PC-3 (cell line): ENCODE data around the gene GALNT18. TPM values are rescaled to one million over a fixed set of nuclear protein-coding genes. Genes with fewer than 3 reads are reported as not detected.
A peak's percentile ranks its signal among the peaks of the same experiment; 100 is the strongest.

ENCODE experiments used
- ATAC-seq: fragments of 200-7000 bp; cut with Tn5 transposase; 2 replicates; pipeline ENCODE4 v1.9.1; 2020; ENCODE audit warnings: mild to moderate bottlenecking, moderate library complexity
- BruUV-seq: library from RNA; stranded (reverse); fragments of 400-500 nt; replicated peaks from 2 replicates; lab custom pipeline; 2021; lab: Mats Ljungman, UMichigan
- CTCF ChIA-PET: fragments of 300-600 bp; sonication (Branson Sonifier 250); formaldehyde crosslinking; loops from one replicate; lab custom pipeline; 2022; ENCODE audit warnings: antibody characterized with exemption; lab: Charles Lee
- POLR2A ChIA-PET: fragments of 300-600 bp; sonication (Branson Sonifier 250); formaldehyde crosslinking; loops from one replicate; lab custom pipeline; 2022; ENCODE audit warnings: antibody characterized with exemption; ENCODE audit not compliant: unreplicated experiment; lab: Charles Lee
- DNase-seq: peaks from one replicate; pipeline ENCODE4 v3.0.0-alpha.2; 2015
- H2AFZ ChIP-seq: fragments of 300-600 bp; sonication (generic); 2 replicates; pipeline ENCODE4 v1.6.0; 2016; ENCODE audit warnings: antibody characterized with exemption, low read length
- H3F3A ChIP-seq: fragments of 300-600 bp; sonication (generic); one replicate; pipeline ENCODE4 v1.6.0; 2017; ENCODE audit warnings: antibody characterized with exemption, low read length, control low read depth, mild to moderate bottlenecking; ENCODE audit not compliant: unreplicated experiment
- H3K27ac ChIP-seq: fragments of 300-600 bp; sonication (generic); 2 replicates; pipeline ENCODE4 v1.5.1; 2016; ENCODE audit warnings: mild to moderate bottlenecking, low read length
- H3K27me3 ChIP-seq: fragments of 300-600 bp; sonication (generic); 2 replicates; pipeline ENCODE4 v1.6.1; 2016; ENCODE audit warnings: low read length, mixed read lengths
- H3K36me3 ChIP-seq: fragments of 300-600 bp; sonication (generic); 2 replicates; pipeline ENCODE4 v1.6.1; 2016; ENCODE audit warnings: low read depth, mixed run types, low read length, mixed read lengths
- H3K4me1 ChIP-seq: fragments of 300-600 bp; sonication (generic); 2 replicates; pipeline ENCODE4 v1.5.1; 2016; ENCODE audit warnings: low read length; ENCODE audit not compliant: insufficient read depth
- H3K4me2 ChIP-seq: fragments of 300-600 bp; sonication (generic); 2 replicates; pipeline ENCODE4 v1.6.0; 2016; ENCODE audit warnings: low read length
- H3K4me3 ChIP-seq: fragments of 300-600 bp; sonication (generic); 2 replicates; pipeline ENCODE4 v1.5.1; 2016; ENCODE audit warnings: mild to moderate bottlenecking, low read length, mixed read lengths
- H3K79me2 ChIP-seq: fragments of 300-600 bp; sonication (generic); 2 replicates; pipeline ENCODE4 v1.6.1; 2017; ENCODE audit warnings: low read length, mixed read lengths
- H3K9ac ChIP-seq: fragments of 300-600 bp; sonication (generic); 2 replicates; pipeline ENCODE4 v1.6.0; 2016; ENCODE audit warnings: mild to moderate bottlenecking, low read length
- H3K9me2 ChIP-seq: fragments of 300-600 bp; sonication (generic); replicated peaks from 2 replicates; pipeline ENCODE4 v1.6.1; 2016; ENCODE audit warnings: mixed run types, low read length, mixed read lengths
- H3K9me3 ChIP-seq: fragments of 300-600 bp; sonication (generic); 2 replicates; pipeline ENCODE4 v1.6.1; 2016; ENCODE audit warnings: low read length, mixed read lengths
- H4K20me1 ChIP-seq: fragments of 300-600 bp; sonication (generic); 2 replicates; pipeline ENCODE4 v1.6.1; 2016; ENCODE audit warnings: low read length, mixed read lengths
- EZH2 ChIP-seq: fragments of 300-600 bp; sonication (generic); IDR thresholded peaks from one replicate; pipeline ENCODE4 v1.6.1; 2017; ENCODE audit warnings: antibody characterized with exemption, mild to moderate bottlenecking, low read length; ENCODE audit not compliant: unreplicated experiment
- EZH2phosphoT487 ChIP-seq: fragments of 300-600 bp; sonication (generic); IDR thresholded peaks from 2 replicates; pipeline ENCODE4 v1.6.1; 2018; ENCODE audit warnings: mild to moderate bottlenecking, antibody characterized with exemption, low read length, borderline replicate concordance
- intact Hi-C: fragments of 100-400 bp; cut with micrococcal nuclease; formaldehyde crosslinking; loops from 2 replicates; pipeline ENCODE4 v1.9.0; 2023
- total RNA-seq: library from RNA; depleted of rRNA; stranded (reverse); fragments of >200 nt; gene quantifications from 2 replicates; pipeline ENCODE4 v1.2.3, GENCODE V29; 2014
- TF ChIP-seq, protein P1 (sequence below): fragments of 300-600 bp; sonication (generic); conservative IDR thresholded peaks from 2 replicates; pipeline ENCODE4 v1.5.1; 2017; ENCODE audit warnings: antibody characterized with exemption, low read depth, mild to moderate bottlenecking, low read length

Gene GALNT18
- total RNA-seq, 1 experiment from 2014 or later: 34.5 TPM

DNA sequence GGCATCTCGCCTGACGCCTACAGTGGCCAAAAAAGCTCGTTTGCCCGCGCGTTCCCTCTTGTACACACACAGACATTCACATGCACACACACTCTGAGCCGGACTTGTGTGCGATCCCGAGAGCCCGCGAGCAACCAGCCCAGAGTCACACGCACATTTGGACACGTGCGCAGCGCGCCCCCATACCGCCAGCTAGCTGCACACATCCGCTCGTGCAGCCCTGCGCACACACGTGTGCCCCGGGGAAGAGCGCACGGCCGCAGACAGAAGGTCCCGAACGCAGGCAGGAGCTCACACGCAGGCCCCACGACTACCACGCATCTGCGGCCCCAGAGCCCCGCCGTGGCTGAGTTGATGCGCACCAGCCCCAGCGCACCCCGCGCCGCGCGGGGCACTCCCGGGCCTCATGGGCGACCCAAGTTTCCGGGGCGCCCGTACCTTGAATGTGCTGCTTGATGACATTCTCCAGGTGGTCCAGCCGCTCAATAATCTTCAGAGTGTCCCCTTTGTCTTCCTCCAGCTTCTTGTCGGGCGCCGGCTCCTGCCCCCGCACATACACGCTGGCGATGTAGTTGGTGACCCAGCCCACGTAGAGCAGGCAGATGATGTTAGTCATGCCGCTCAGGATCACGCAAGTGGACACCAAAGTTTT, 758 bp downstream of the GALNT18 start:
- peaks cover 56% of the 10 kb centered on the region for H3K79me2 ChIP-seq
- no TSS peak for BruUV-seq
- CTCF ChIA-PET: interaction anchor here (1.2 to 1.7 kb wide), 2 partner anchors 166 kb away, joined by 7 to 8 read pairs; no protein-coding TSS in a partner anchor
- no peaks in the 10 kb centered on the region for H3K36me3 ChIP-seq
- peak overlapping the region; percentile 84 for H2AFZ ChIP-seq
- H3K27ac ChIP-seq: no peak overlapping the region
- no peaks in the 10 kb centered on the region for H3K9me2 ChIP-seq
- H3K4me3 ChIP-seq: peak overlapping the region; percentile 96
- ATAC-seq: peak; percentile 5
- H3K4me2 ChIP-seq: peak overlapping the region; percentile 93
- H3K9ac ChIP-seq: peak overlapping the region; percentile 69
- TF ChIP-seq, protein P1, sequence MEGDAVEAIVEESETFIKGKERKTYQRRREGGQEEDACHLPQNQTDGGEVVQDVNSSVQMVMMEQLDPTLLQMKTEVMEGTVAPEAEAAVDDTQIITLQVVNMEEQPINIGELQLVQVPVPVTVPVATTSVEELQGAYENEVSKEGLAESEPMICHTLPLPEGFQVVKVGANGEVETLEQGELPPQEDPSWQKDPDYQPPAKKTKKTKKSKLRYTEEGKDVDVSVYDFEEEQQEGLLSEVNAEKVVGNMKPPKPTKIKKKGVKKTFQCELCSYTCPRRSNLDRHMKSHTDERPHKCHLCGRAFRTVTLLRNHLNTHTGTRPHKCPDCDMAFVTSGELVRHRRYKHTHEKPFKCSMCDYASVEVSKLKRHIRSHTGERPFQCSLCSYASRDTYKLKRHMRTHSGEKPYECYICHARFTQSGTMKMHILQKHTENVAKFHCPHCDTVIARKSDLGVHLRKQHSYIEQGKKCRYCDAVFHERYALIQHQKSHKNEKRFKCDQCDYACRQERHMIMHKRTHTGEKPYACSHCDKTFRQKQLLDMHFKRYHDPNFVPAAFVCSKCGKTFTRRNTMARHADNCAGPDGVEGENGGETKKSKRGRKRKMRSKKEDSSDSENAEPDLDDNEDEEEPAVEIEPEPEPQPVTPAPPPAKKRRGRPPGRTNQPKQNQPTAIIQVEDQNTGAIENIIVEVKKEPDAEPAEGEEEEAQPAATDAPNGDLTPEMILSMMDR: 0 out of 2 replicates have a peak, but pooled peaks have one; percentile 20
- TF ChIP-seq EZH2 (no peak), EZH2phosphoT487 (no peak)
- intact Hi-C loops: loop anchor here (10.0 kb wide), 1 partner anchor 586 kb away; no protein-coding TSS in a partner anchor
- H4K20me1 ChIP-seq: no peaks in the 10 kb centered on the region
- no peaks in the 10 kb centered on the region for H3F3A ChIP-seq
- peaks cover 23% of the 10 kb centered on the region for H3K4me1 ChIP-seq
- DNase-seq: peak; percentile 31
- no peaks in the 10 kb centered on the region for H3K27me3 ChIP-seq
- no peaks in the 10 kb centered on the region for H3K9me3 ChIP-seq
- POLR2A ChIA-PET: interaction anchor here (0.6 kb wide), 1 partner anchor 12 kb away, joined by 5 read pairs; no protein-coding TSS in a partner anchor

DNA sequence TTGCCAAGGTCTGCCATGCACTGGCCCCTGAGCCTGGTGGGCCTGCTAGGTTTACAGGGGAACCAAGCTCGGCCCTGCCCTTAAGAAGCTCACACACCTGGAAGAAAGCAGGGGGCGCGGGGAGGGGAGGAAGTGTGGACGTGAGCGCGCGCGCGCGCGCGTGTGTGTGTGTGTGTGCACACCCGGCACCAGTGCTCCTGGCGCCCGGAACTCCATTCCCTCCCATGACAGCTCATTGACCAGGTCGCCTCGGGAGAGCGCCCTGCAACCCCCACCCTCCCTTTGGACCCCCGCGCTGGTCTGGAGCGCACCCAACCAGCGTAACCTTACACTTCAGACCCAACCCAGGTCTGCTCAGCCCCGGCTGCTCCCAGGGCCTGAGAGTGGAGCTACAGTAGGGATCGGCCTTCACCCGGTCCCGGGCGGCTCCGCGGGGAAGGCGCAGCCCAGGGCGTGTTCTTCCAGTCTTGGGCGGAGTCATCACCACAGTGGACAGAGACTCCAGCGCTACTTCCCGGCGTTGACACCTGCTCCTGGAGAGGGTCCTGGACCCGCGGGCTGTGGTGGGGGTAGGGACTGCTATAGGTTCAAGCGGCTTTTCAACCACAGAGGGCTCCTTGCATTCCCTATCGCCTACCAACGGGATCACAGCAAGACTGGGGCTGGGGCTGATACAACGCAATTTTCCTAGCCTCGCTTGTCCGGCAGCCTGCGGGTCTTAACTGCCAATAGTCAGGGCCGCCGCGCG, 1.5 kb downstream of the GALNT18 start:
- Histone ChIP-seq H3K9ac (peak overlapping the region; percentile 69), H3K9me2 (no peaks in the 10 kb centered on the region), H3K27me3 (no peaks in the 10 kb centered on the region), H3K36me3 (no peaks in the 10 kb centered on the region), H3F3A (no peaks in the 10 kb centered on the region), H3K4me2 (peak overlapping the region; percentile 93), H3K9me3 (no peaks in the 10 kb centered on the region), H2AFZ (peak overlapping the region; percentile 84), H4K20me1 (no peaks in the 10 kb centered on the region), H3K79me2 (peaks cover 62% of the 10 kb centered on the region), H3K4me3 (peak overlapping the region; percentile 96), H3K4me1 (peaks cover 23% of the 10 kb centered on the region), H3K27ac (no peak overlapping the region)
- peak; percentile 62 for ATAC-seq
- CTCF ChIA-PET: interaction anchor here (1.2 kb wide), 1 partner anchor 167 kb away, joined by 8 read pairs; no protein-coding TSS in a partner anchor
- intact Hi-C loops: loop anchor here (10.0 kb wide), 1 partner anchor 586 kb away; no protein-coding TSS in a partner anchor
- TSS peak; percentile 75 for BruUV-seq
- TF ChIP-seq EZH2 (no peak), EZH2phosphoT487 (no peak)
- TF ChIP-seq, protein P1: no peak
- DNase-seq: peak; percentile 60
- POLR2A ChIA-PET: interaction anchor here (0.7 kb wide), 1 partner anchor 26 kb away, joined by 3 read pairs; no protein-coding TSS in a partner anchor
